Measurements from ENCODE around the gene GALNT18. TPM values are rescaled to one million over a fixed set of nuclear protein-coding genes. Genes with fewer than 3 reads are reported as not detected.

The GALNT18 gene
- polyA plus RNA-seq, 1 donor (not counting 4 experiments of a cell fraction or from before 2014, with no cell fraction given), result 27.2 TPM

- Histone ChIP-seq H2AFZ (ENCODE audit: control insufficient read depth, low read length) (no peak overlapping the region), H3K4me3 (ENCODE audit: control insufficient read depth in 2 of 3, extremely low read depth in 1 of 3, insufficient read depth in 2 of 3, low read depth in 1 of 3, low read length in 3 of 3) (no peak overlapping the region), H3K9ac (ENCODE audit: control insufficient read depth, extremely low read depth, insufficient read depth, low read length) (no peak overlapping the region), H3K4me2 (ENCODE audit: control insufficient read depth, extremely low read depth, insufficient read depth, low read depth, low read length) (no peak overlapping the region), H3K4me1 (ENCODE audit: control insufficient read depth, extremely low read depth, insufficient read depth, low read length) (no peaks in the 10 kb centered on the region), H4K20me1 (ENCODE audit: control insufficient read depth, extremely low read depth, insufficient read depth, low read length) (no peaks in the 10 kb centered on the region), H3K27ac (ENCODE audit: control insufficient read depth, insufficient read depth, low read length) (no peak overlapping the region), H3K79me2 (ENCODE audit: control insufficient read depth, insufficient read depth, low read length) (no peaks in the 10 kb centered on the region), H3K27me3 (ENCODE audit: control insufficient read depth, extremely low read depth, insufficient read depth, low read length) (no peaks in the 10 kb centered on the region), H3K9me3 (ENCODE audit: control insufficient read depth, low read depth, low read length) (no peaks in the 10 kb centered on the region), H3K36me3 (ENCODE audit: control insufficient read depth in 2 of 2, extremely low read depth in 1 of 2, insufficient read depth in 2 of 2, low read length in 2 of 2) (peaks cover 9 to 15% of the 10 kb centered on the region in 2 experiments), H3K9me1 (ENCODE audit: control insufficient read depth, extremely low read depth, insufficient read depth, low read length) (no peaks in the 10 kb centered on the region)
- dilution Hi-C loops (cut with MboI; ENCODE audit: extremely low pct_ligation_motif_present, low sequenced_read_pairs), result no loop called here
- no peak for DNase-seq (ENCODE audit: low read depth, low spot score)
- no peak for TF ChIP-seq CTCF (optimal IDR thresholded peaks at IDR 0.05 in 1 of 3, IDR thresholded peaks at IDR 0.05 in 1 of 3, conservative IDR thresholded peaks at IDR 0.05 in 1 of 3; ENCODE audit: extremely low read depth in 1 of 3, insufficient read depth in 2 of 3, low read length in 3 of 3)
- no peak for TF ChIP-seq EZH2 (IDR thresholded peaks at IDR 0.05; ENCODE audit: low read length)
- no peak for FAIRE-seq
Measured at GRCh38 chr11:11374358-11375148, 247.3 kb downstream of the GALNT18 start.

- no peak overlapping the region for H3K4me2 ChIP-seq (ENCODE audit: control insufficient read depth, extremely low read depth, insufficient read depth, low read depth, low read length)
- no peaks in the 10 kb centered on the region for H3K27me3 ChIP-seq (ENCODE audit: control insufficient read depth, extremely low read depth, insufficient read depth, low read length)
- H3K4me3 ChIP-seq (ENCODE audit: control insufficient read depth in 2 of 3, extremely low read depth in 1 of 3, insufficient read depth in 2 of 3, low read depth in 1 of 3, low read length in 3 of 3), result no peak overlapping the region
- H2AFZ ChIP-seq (ENCODE audit: control insufficient read depth, low read length), result no peak overlapping the region
- H3K27ac ChIP-seq (ENCODE audit: control insufficient read depth, insufficient read depth, low read length), result no peak overlapping the region
- FAIRE-seq, result no peak
- no peak overlapping the region for H3K9ac ChIP-seq (ENCODE audit: control insufficient read depth, extremely low read depth, insufficient read depth, low read length)
- H3K4me1 ChIP-seq (ENCODE audit: control insufficient read depth, extremely low read depth, insufficient read depth, low read length), result no peaks in the 10 kb centered on the region
- no peaks in the 10 kb centered on the region for H4K20me1 ChIP-seq (ENCODE audit: control insufficient read depth, extremely low read depth, insufficient read depth, low read length)
- no peaks in the 10 kb centered on the region for H3K79me2 ChIP-seq (ENCODE audit: control insufficient read depth, insufficient read depth, low read length)
- no peak for TF ChIP-seq CTCF (optimal IDR thresholded peaks at IDR 0.05 in 1 of 3, IDR thresholded peaks at IDR 0.05 in 1 of 3, conservative IDR thresholded peaks at IDR 0.05 in 1 of 3; ENCODE audit: extremely low read depth in 1 of 3, insufficient read depth in 2 of 3, low read length in 3 of 3)
- TF ChIP-seq EZH2 (IDR thresholded peaks at IDR 0.05; ENCODE audit: low read length), result no peak
- DNase-seq (ENCODE audit: low read depth, low spot score), result no peak
- dilution Hi-C loops (cut with MboI; ENCODE audit: extremely low pct_ligation_motif_present, low sequenced_read_pairs), result no loop called here
- H3K36me3 ChIP-seq (ENCODE audit: control insufficient read depth in 2 of 2, extremely low read depth in 1 of 2, insufficient read depth in 2 of 2, low read length in 2 of 2), result peaks cover 12 to 15% of the 10 kb centered on the region in 2 experiments
- H3K9me3 ChIP-seq (ENCODE audit: control insufficient read depth, low read depth, low read length), result no peaks in the 10 kb centered on the region
- H3K9me1 ChIP-seq (ENCODE audit: control insufficient read depth, extremely low read depth, insufficient read depth, low read length), result no peaks in the 10 kb centered on the region
Measured at GRCh38 chr11:11373934-11374333, 247.9 kb downstream of the GALNT18 start.

All from keratinocyte (primary cell).